NOMO-1 treated with dmso at 0.1 percent for 144 hours (cell line): ENCODE measurements around the gene PPP3CB.

Experiments used
- DNase-seq: peaks from one replicate; lab custom pipeline; 2025; ENCODE audit not compliant: unreplicated experiment; lab: John Stamatoyannopoulos, UW

PPP3CB gene

DNA sequence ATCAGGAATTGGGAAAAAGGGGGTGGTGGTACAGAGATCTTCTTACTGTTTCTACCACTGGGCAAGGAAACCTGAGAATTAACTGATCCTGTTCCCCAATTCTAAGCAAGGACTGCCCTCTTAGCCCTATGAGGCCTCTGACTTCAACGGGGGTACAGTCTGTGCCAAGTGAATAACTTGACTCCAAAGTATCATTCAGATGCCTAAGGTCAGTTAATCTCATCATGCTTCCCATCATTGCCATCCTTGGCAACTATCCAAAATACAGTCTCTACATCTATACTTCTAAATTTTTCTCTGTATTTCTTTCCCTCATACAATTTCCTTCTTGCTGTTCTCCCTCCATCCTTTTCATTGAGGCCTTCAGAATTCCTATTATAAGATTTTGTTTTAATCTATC is 10.5 kb downstream of the PPP3CB start:
- no peak for DNase-seq

GRCh38 chr10:73480158-73480557 is 15.7 kb downstream of the PPP3CB start:
- no peak for DNase-seq

DNA sequence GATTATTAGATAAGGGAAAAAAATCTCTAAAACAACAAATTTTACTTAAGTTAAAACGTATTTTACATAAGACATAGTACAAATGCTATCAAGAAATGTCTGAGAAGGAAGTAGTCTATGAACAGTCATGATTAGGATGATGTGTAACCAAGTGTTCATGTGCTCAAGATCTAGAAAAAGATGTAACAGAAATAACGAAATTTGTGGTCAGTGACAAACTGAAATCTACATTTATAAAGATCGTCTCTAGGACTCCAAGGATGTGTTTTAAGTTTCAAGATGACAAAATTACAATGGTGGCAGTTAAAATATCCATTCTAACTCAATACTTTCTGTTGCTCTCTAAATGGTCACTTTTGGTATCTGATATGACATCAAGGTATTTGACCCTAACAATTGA is 17.2 kb downstream of the PPP3CB start:
- no peak for DNase-seq

DNA sequence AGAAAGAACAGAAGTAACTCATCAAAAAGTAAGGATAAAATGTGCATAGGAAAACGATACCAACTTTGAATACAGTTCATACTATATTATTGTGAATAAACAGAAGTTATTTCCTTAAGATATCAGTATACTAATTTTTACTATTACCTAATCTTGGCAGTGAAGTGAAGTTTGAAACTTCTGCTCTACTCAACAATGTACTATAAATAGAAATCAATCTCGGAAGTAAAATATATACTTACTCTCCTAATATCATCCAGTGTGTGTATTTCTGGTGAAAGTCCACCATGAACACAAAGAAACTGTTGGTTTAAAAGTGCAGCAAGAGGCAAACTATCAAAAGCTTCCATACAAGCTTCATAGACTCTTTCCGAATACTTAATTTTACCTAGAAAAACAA is 24.6 kb downstream of the PPP3CB start:
- no peak for DNase-seq

GRCh38 chr10:73469579-73469978 is 26.2 kb downstream of the PPP3CB start:
- DNase-seq: no peak

DNA sequence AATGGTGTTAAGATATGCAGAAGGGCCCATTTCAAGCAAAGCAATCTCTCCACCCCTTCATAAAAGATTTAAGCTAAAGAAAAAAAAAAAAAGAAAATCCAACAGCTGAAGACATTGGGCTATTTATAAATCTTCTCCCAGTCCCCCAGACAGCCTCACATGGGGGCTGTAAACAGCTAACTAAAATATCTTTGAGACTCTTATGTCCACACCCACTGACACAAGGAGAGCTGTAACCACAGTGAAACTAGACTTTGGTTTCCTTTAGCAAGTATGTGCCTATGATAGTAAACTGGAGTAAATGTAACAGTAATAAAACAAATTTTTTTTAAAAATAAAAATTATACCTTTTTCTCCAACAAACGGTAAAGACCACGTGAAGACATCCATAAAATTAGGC is 28.6 kb downstream of the PPP3CB start:
- no peak for DNase-seq

- no peak for DNase-seq
Measured at GRCh38 chr10:73465978-73466726, 29.7 kb downstream of the PPP3CB start.

- no peak for DNase-seq
Measured at GRCh38 chr10:73460897-73461296, 34.9 kb downstream of the PPP3CB start.

DNA sequence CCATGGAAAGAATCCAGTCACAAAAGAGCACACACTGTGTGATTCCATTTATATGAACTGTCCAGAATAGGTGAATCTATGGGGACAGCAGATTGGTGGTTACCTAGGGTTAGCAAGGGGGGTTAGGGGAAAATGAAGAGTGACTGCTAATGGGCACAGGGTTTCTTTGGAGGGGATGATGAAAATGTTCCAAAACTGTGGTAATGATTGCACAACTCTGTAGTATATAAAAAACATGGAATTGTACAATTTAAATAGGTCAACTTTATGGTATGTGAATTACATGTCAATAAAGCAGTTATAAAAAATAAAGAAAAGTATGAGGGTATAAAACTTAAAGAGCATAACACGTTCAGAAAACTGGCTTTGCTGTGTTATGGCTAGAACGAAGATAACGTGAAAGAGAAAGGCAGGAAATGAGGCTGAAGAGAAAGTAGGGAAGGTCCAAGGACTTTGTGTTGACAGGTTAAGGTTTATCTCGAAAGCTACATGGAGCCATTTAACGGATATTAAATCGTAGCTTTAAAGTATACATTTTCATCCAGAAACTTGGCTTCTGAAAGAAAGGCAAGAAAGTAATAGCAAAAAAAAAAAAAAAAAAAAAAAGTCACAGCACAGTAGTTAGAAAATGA is 36.0 kb downstream of the PPP3CB start:
- no peak for DNase-seq

- DNase-seq: no peak
Measured at GRCh38 chr10:73456187-73456890, 39.5 kb downstream of the PPP3CB start.

GRCh38 chr10:73449113-73449512 is 46.7 kb downstream of the PPP3CB start:
- DNase-seq: no peak

DNA sequence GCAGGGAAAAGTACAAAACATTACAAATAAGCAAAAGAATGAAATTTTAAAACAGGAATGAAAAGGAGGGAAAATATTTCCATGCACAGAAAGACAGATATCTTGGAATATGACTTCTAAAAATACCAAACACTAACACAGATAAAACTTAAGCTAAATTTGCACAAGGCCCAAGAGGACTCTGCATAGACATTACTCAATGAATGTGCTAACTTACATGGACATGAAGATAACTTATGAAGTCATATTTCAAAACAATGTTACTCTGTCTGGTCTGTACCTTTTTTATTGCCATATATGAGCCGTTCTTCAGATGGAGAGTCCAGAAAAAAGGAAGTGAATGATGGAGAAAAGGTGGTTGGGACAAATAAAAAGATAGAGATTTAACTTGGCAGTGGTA is 47.4 kb downstream of the PPP3CB start:
- no peak for DNase-seq

GRCh38 chr10:73446926-73447325 is 48.9 kb downstream of the PPP3CB start:
- no peak for DNase-seq

DNA sequence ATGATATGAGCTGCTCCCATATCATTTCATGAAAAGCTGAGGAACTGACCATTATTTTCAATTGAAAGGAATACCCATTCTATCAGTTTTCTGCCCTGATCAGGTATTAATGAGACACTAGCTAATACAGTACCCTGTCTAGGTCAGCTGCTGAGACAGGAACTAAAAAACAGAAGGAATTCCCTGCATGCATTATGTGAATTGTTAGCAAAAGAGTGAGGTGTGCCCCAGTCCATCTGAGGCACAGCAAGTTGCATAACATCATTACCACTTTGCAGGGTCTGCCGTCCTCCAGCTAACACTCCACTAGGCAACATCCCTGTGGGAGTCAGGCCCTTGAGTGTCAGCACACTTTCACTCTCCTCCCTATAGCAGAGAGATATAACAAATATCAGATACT is 51.4 kb downstream of the PPP3CB start:
- DNase-seq: no peak

DNA sequence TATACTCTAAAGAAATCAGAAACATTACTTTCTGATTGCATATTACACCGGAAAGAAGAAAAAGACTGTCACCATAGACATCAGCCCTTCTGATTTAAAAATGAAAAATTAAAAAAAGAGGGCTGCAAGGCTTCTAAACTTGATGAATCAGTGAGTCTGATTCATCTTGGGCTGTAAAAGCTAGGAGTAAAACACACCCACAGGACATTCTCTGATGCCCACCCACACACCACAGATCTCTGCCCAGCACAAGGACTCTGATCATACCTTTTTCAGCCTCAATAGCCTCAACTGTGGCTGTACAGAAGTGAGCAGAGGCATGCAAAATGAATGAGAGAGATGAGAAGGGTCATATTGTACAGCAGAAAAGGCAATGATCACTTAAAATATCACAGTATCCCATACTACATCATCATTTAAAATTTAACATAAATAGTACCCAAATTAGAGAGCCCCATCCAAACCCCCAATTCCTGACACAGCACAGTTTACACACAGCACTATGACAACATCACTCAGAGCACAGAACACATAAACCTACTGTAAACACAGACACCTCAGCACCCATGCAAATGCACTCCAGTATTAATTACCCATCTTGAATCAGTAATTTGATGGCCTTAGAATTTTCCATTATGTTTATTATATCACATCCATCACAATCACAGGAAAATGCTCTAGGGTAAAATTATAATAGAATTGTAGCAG is 56.1 kb downstream of the PPP3CB start:
- DNase-seq: no peak

GRCh38 chr10:73439055-73439454 is 56.8 kb downstream of the PPP3CB start:
- no peak for DNase-seq

DNA sequence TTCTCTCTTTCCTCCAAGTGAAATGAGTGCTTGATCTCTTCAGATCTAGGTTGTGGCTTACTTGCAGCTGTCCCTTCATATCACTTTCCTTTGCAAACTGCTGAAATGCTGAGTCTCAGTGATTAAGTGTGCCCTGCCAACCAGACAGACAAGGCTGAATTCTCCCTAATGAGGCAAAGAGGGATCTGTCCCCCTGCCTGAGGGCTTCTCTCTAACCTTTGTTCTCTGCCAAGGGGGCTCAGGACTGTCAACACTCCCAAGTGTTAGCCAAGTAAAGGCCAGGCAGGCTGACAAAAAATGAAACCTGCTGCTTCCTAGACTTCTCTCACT is 62.3 kb downstream of the PPP3CB start, which contains the start of gene MSS51:
Gene MSS51 (minus strand): TSS at position 24 of the 330 bp plus-strand sequence. CDS start 5,277 bp downstream, outside the sequence.
- DNase-seq: no peak

DNA sequence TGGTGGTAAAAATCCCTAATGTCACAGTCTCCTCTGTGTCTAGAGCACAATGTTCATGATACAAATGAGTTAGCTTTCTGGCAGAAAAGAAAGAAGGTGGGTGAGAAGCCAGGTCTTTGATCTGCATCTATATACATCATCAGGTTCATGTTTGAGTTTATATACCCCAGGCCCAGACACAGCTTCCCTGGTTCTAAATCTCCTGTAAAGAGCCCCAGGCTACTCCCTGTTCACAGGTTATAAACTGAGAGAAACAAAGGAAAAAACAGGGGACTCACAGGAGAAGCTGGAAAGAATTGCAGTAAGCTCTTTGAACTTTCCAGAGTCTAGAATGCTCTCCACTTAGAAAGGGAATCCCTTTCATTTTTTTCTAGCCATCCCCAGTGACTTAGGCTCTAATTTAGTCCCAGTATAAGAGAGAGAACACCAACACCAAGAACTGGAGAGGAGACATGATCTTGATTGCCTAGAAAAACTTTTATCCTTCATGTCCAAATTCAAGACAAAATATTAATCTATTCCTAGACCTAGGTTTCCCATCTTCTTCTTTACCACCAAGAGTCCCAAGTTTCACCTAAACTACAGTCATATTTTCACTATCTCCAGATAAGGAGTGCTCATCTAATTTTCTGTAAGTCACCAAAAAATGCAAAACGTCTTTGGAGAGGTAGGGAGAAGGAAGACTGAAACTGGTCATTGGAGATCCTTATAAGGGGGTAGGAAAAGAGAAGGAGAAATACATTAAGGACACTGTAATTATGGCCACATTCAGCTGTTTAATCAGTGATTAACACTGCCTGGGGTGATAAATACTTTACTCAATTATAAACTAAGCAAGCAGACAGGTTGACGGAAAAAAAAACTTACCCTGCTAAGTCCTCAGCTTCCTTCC is 62.9 kb downstream of the PPP3CB start:
- no peak for DNase-seq

GRCh38 chr10:73426318-73426717 is 69.5 kb downstream of the PPP3CB start:
- no peak for DNase-seq

- no peak for DNase-seq
Measured at GRCh38 chr10:73424478-73424877, 71.3 kb downstream of the PPP3CB start.

GRCh38 chr10:73423309-73423708 is 72.5 kb downstream of the PPP3CB start:
- DNase-seq: no peak
